Astrocyte (in vitro differentiated cells and primary cell): ENCODE results near the gene GOLGA8B. TPM values are rescaled to one million over a fixed set of nuclear protein-coding genes. Genes with fewer than 3 reads are reported as not detected.

Experiments used
- DNase-seq: peaks from one replicate; pipeline ENCODE4 v3.0.0-alpha.2; 2010; ENCODE audit warnings: low read depth
- FAIRE-seq: peaks from 2 replicates; lab custom pipeline; 2011; peaks lifted over from hg19 to GRCh38; lab: Jason Lieb, UNC
- H2AFZ ChIP-seq: 2 replicates; pipeline ENCODE4 v1.6.0; 2012; ENCODE audit warnings: low read depth, low read length, inconsistent platforms
- H3K27ac ChIP-seq: 2 replicates; pipeline ENCODE4 v1.5.1; 2011; ENCODE audit warnings: low read depth, low read length, inconsistent platforms
- H3K27me3 ChIP-seq: 2 replicates; pipeline ENCODE4 v1.6.0; 2011; ENCODE audit warnings: low read length, inconsistent platforms; ENCODE audit not compliant: insufficient read depth
- H3K36me3 ChIP-seq: 2 replicates; pipeline ENCODE4 v1.5.1; 2011; ENCODE audit warnings: low read length, inconsistent platforms; ENCODE audit not compliant: insufficient read depth
- H3K4me1 ChIP-seq: 2 replicates; pipeline ENCODE4 v1.5.1; 2011; ENCODE audit warnings: low read length, inconsistent platforms; ENCODE audit not compliant: insufficient read depth
- H3K4me2 ChIP-seq: 2 replicates; pipeline ENCODE4 v1.6.0; 2012; ENCODE audit warnings: low read length, inconsistent platforms
- H3K4me3 ChIP-seq: 2 replicates; pipeline ENCODE4 v1.5.1; 2011; ENCODE audit warnings: low read depth, mild to moderate bottlenecking, low read length, inconsistent platforms; ENCODE audit not compliant: insufficient read depth
- H3K79me2 ChIP-seq: 2 replicates; pipeline ENCODE4 v1.6.0; 2012; ENCODE audit warnings: mild to moderate bottlenecking, low read length, inconsistent platforms; ENCODE audit not compliant: insufficient read depth
- H3K9ac ChIP-seq: 2 replicates; pipeline ENCODE4 v1.6.0; 2012; ENCODE audit warnings: mild to moderate bottlenecking, low read length, inconsistent platforms
- H3K9me3 ChIP-seq: 2 replicates; pipeline ENCODE4 v1.5.1; 2012; ENCODE audit warnings: low read depth, mild to moderate bottlenecking, low read length, inconsistent platforms; ENCODE audit not compliant: insufficient read depth
- H4K20me1 ChIP-seq: 2 replicates; pipeline ENCODE4 v1.6.0; 2012; ENCODE audit warnings: low read length, inconsistent platforms; ENCODE audit not compliant: insufficient read depth
- H3K27ac Mint-ChIP-seq: one replicate; pipeline ENCODE4 v1.8.0; 2021; ENCODE audit warnings: mild to moderate bottlenecking, mixed read lengths; ENCODE audit not compliant: unreplicated experiment
- H3K27me3 Mint-ChIP-seq: one replicate; pipeline ENCODE4 v1.8.0; 2021; ENCODE audit warnings: low read depth, mixed read lengths; ENCODE audit not compliant: unreplicated experiment
- H3K36me3 Mint-ChIP-seq: one replicate; pipeline ENCODE4 v1.8.0; 2021; ENCODE audit warnings: low read depth, mixed read lengths; ENCODE audit not compliant: unreplicated experiment
- H3K4me1 Mint-ChIP-seq: one replicate; pipeline ENCODE4 v1.8.0; 2021; ENCODE audit warnings: low read depth, mixed read lengths; ENCODE audit not compliant: unreplicated experiment
- H3K4me3 Mint-ChIP-seq: one replicate; pipeline ENCODE4 v1.8.0; 2021; ENCODE audit warnings: mild to moderate bottlenecking, moderate library complexity, mixed read lengths; ENCODE audit not compliant: unreplicated experiment
- H3K9me3 Mint-ChIP-seq: one replicate; pipeline ENCODE4 v1.8.0; 2021; ENCODE audit warnings: mild to moderate bottlenecking, mixed read lengths; ENCODE audit not compliant: unreplicated experiment
- CTCF ChIP-seq: IDR thresholded peaks from 2 replicates; pipeline ENCODE4 v1.5.1; 2011; ENCODE audit warnings: low read depth, mild to moderate bottlenecking, inconsistent platforms, low read length, moderate library complexity; ENCODE audit not compliant: insufficient read depth
- EZH2 ChIP-seq: IDR thresholded peaks from 2 replicates; pipeline ENCODE4 v1.6.1; 2012; ENCODE audit warnings: mild to moderate bottlenecking, low read length, inconsistent platforms; ENCODE audit not compliant: insufficient read depth
- total RNA-seq: library from RNA; stranded (reverse); gene quantifications from 2 replicates; pipeline ENCODE4 v1.2.1, GENCODE V29; 2021

Gene GOLGA8B
- total RNA-seq, 1 donor from 2014 or later: 55.8 TPM

GRCh38 chr15:34603095-34603494 lies 19.6 kb upstream of the GOLGA8B start:
- H3K9me3 ChIP-seq: no peaks in the 10 kb centered on the region
- FAIRE-seq (no peak), DNase-seq (no peak)
- no peak overlapping the region for H3K9ac ChIP-seq
- no peaks in the 10 kb centered on the region for H3K79me2 ChIP-seq
- H3K27ac ChIP-seq: no peak overlapping the region
- H3K4me2 ChIP-seq: no peak overlapping the region
- no peak overlapping the region for H3K4me3 ChIP-seq
- no peaks in the 10 kb centered on the region for H3K4me1 ChIP-seq
- peaks cover 4% of the 10 kb centered on the region for H3K27me3 Mint-ChIP-seq
- no peak overlapping the region for H3K27ac Mint-ChIP-seq
- no peak overlapping the region for H3K4me3 Mint-ChIP-seq
- H3K9me3 Mint-ChIP-seq: no peaks in the 10 kb centered on the region
- H3K4me1 Mint-ChIP-seq: no peaks in the 10 kb centered on the region
- H4K20me1 ChIP-seq: no peaks in the 10 kb centered on the region
- TF ChIP-seq EZH2: no peak
- no peak for TF ChIP-seq CTCF
- no peaks in the 10 kb centered on the region for H3K36me3 ChIP-seq
- no peak overlapping the region for H2AFZ ChIP-seq
- no peaks in the 10 kb centered on the region for H3K36me3 Mint-ChIP-seq
- peaks cover 6% of the 10 kb centered on the region for H3K27me3 ChIP-seq

GRCh38 chr15:34600923-34601322 lies 17.5 kb upstream of the GOLGA8B start:
- Histone ChIP-seq H3K27ac (no peak overlapping the region), H2AFZ (no peak overlapping the region), H3K27me3 (peaks cover 3% of the 10 kb centered on the region), H3K4me1 (no peaks in the 10 kb centered on the region), H4K20me1 (no peaks in the 10 kb centered on the region), H3K4me3 (no peak overlapping the region), H3K36me3 (no peaks in the 10 kb centered on the region), H3K9me3 (no peaks in the 10 kb centered on the region), H3K4me2 (no peak overlapping the region), H3K9ac (no peak overlapping the region), H3K79me2 (no peaks in the 10 kb centered on the region)
- no peak overlapping the region for H3K4me3 Mint-ChIP-seq
- DNase-seq (no peak), FAIRE-seq (no peak)
- no peaks in the 10 kb centered on the region for H3K9me3 Mint-ChIP-seq
- no peaks in the 10 kb centered on the region for H3K4me1 Mint-ChIP-seq
- H3K27ac Mint-ChIP-seq: no peak overlapping the region
- no peaks in the 10 kb centered on the region for H3K36me3 Mint-ChIP-seq
- H3K27me3 Mint-ChIP-seq: peaks cover 4% of the 10 kb centered on the region
- TF ChIP-seq CTCF: no peak
- no peak for TF ChIP-seq EZH2

GRCh38 chr15:34598799-34599585 lies 15.5 kb upstream of the GOLGA8B start:
- no peak overlapping the region for H3K27ac ChIP-seq
- no peak overlapping the region for H3K4me3 ChIP-seq
- Mint-ChIP-seq H3K9me3 (no peaks in the 10 kb centered on the region), H3K4me3 (no peak overlapping the region), H3K27ac (no peak overlapping the region), H3K27me3 (peaks cover 2% of the 10 kb centered on the region), H3K36me3 (no peaks in the 10 kb centered on the region), H3K4me1 (no peaks in the 10 kb centered on the region)
- no peaks in the 10 kb centered on the region for H4K20me1 ChIP-seq
- no peak for FAIRE-seq
- H3K27me3 ChIP-seq: peaks cover 3% of the 10 kb centered on the region
- H3K4me1 ChIP-seq: no peaks in the 10 kb centered on the region
- DNase-seq: no peak
- H2AFZ ChIP-seq: no peak overlapping the region
- TF ChIP-seq EZH2 (no peak), CTCF (no peak)
- H3K4me2 ChIP-seq: no peak overlapping the region
- H3K9ac ChIP-seq: no peak overlapping the region
- H3K9me3 ChIP-seq: no peaks in the 10 kb centered on the region
- no peaks in the 10 kb centered on the region for H3K79me2 ChIP-seq
- H3K36me3 ChIP-seq: no peaks in the 10 kb centered on the region
